K562 (cell line): ENCODE results near the gene LRRIQ4. TPM values are rescaled to one million over a fixed set of nuclear protein-coding genes. Genes with fewer than 3 reads are reported as not detected.

ENCODE experiments used
- ARID1B ChIP-seq: fragments of 450-650 bp; IDR thresholded peaks from 2 replicates; pipeline ENCODE4 v1.6.1; 2016; ENCODE audit warnings: antibody characterized with exemption, mild to moderate bottlenecking, inconsistent platforms
- CHAMP1 ChIP-seq: fragments of 450-650 bp; IDR thresholded peaks from 2 replicates; pipeline ENCODE4 v1.6.1; 2016; ENCODE audit warnings: mild to moderate bottlenecking
- DIDO1 ChIP-seq: fragments of 450-650 bp; IDR thresholded peaks from 2 replicates; pipeline ENCODE4 v1.6.1; 2016; ENCODE audit warnings: low read depth, missing biosample characterization, missing genetic modification characterization
- DMBX1 ChIP-seq: fragments of 250-450 bp; sonication (Bioruptor Pico); IDR thresholded peaks from 2 replicates; pipeline ENCODE4 v1.8.0; 2022; ENCODE audit warnings: inconsistent platforms, mild to moderate bottlenecking, moderate library complexity, borderline replicate concordance
- ESRRA ChIP-seq: fragments of 450-650 bp; IDR thresholded peaks from 2 replicates; pipeline ENCODE4 v1.6.1; 2014; ENCODE audit warnings: low read depth, mild to moderate bottlenecking, moderate library complexity, borderline replicate concordance
- ETS2 ChIP-seq: IDR thresholded peaks from 2 replicates; pipeline ENCODE4 v1.6.1; 2016; ENCODE audit warnings: borderline replicate concordance, missing genetic modification characterization, mild to moderate bottlenecking, moderate library complexity, missing compliant biosample characterization; ENCODE audit not compliant: poor library complexity, severe bottlenecking
- POLR2B ChIP-seq: fragments of 450-650 bp; IDR thresholded peaks from 2 replicates; pipeline ENCODE4 v1.6.1; 2018; ENCODE audit warnings: low read depth; ENCODE audit not compliant: partially characterized antibody
- THAP12 ChIP-seq: fragments of 250-450 bp; sonication (Bioruptor Pico); IDR thresholded peaks from 2 replicates; pipeline ENCODE4 v1.9.0; 2021; ENCODE audit warnings: mild to moderate bottlenecking, inconsistent platforms
- THRB ChIP-seq: fragments of 450-650 bp; formaldehyde crosslinking; conservative IDR thresholded peaks from 2 replicates; pipeline ENCODE4 v1.4.0; 2022; ENCODE audit warnings: mild to moderate bottlenecking, missing genetic modification characterization
- ZHX1 ChIP-seq: fragments of 150-350 bp; conservative IDR thresholded peaks from 2 replicates; pipeline ENCODE4 v1.6.1; 2014; ENCODE audit warnings: low read length
- ZNF212 ChIP-seq: fragments of 450-650 bp; formaldehyde crosslinking; IDR thresholded peaks from 2 replicates; pipeline ENCODE4 v1.4.0; 2020; ENCODE audit warnings: mild to moderate bottlenecking
- ZNF239 ChIP-seq: fragments of 250-450 bp; sonication (Bioruptor Pico); IDR thresholded peaks from 2 replicates; pipeline ENCODE4 v1.4.0; 2020; ENCODE audit warnings: mild to moderate bottlenecking
- polyA plus RNA-seq, 8 experiments: library from polyadenylated mRNA; depleted of rRNA in 4 of 8; stranded (reverse) in 5 of 8; unstranded in 3 of 8; fragments of >200 nt; fragmentation: Nextera tagmentation in 2 of 8; fragmentation: Illumina TruSeq in 1 of 8; extraction: Ambion mirVana in 2 of 8; extraction: Trizol in 1 of 8; gene quantifications; 2 replicates each; pipeline versions ENCODE4 v1.2.1 to v1.2.3, GENCODE V29; 2011 to 2014; ENCODE audit warnings: inconsistent platforms in 1 of 8, missing spikeins in 1 of 8
- total RNA-seq, 7 experiments: library from RNA; depleted of rRNA in 6 of 7; stranded (reverse); fragments of >200 nt in 6 of 7; fragmentation: Illumina TruSeq in 2 of 7; extraction: Trizol in 2 of 7; gene quantifications; 2 replicates each; pipeline versions ENCODE4 v1.2.1 to v1.2.3, GENCODE V29; 2011 to 2021; ENCODE audit warnings: low replicate concordance in 1 of 7
- TF ChIP-seq, protein P1 (sequence below): sonication (generic); formaldehyde crosslinking; IDR thresholded peaks from 2 replicates; pipeline ENCODE4 v1.8.0; 2022; ENCODE audit warnings: missing genetic modification reagents, mild to moderate bottlenecking, borderline replicate concordance
- TF ChIP-seq, protein P2 (sequence below): sonication (generic); IDR thresholded peaks from 2 replicates; pipeline ENCODE4 v1.6.1; 2016

Gene LRRIQ4
- total and polyA plus RNA-seq, 9 of the 15 experiments (the other 6 are each of a cell fraction or from before 2014, with no cell fraction given), result not detected

- TF ChIP-seq ESRRA, result peak; percentile 45; the same call in 1 of the 2 replicates
- no peak for TF ChIP-seq POLR2B
- no peak for TF ChIP-seq ETS2 (tag)
- no peak for TF ChIP-seq DMBX1 (CRISPR knock-in tag)
- TF ChIP-seq ARID1B, result peak; percentile 94
- TF ChIP-seq THAP12, result no peak
- no peak for TF ChIP-seq ZHX1
- TF ChIP-seq, protein P1, sequence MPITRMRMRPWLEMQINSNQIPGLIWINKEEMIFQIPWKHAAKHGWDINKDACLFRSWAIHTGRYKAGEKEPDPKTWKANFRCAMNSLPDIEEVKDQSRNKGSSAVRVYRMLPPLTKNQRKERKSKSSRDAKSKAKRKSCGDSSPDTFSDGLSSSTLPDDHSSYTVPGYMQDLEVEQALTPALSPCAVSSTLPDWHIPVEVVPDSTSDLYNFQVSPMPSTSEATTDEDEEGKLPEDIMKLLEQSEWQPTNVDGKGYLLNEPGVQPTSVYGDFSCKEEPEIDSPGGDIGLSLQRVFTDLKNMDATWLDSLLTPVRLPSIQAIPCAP (CRISPR knock-in tag), result no peak
- 0 out of 2 replicates have a peak, but pooled peaks have one; percentile 32 for TF ChIP-seq ZNF239 (CRISPR knock-in tag)
- TF ChIP-seq, protein P2, sequence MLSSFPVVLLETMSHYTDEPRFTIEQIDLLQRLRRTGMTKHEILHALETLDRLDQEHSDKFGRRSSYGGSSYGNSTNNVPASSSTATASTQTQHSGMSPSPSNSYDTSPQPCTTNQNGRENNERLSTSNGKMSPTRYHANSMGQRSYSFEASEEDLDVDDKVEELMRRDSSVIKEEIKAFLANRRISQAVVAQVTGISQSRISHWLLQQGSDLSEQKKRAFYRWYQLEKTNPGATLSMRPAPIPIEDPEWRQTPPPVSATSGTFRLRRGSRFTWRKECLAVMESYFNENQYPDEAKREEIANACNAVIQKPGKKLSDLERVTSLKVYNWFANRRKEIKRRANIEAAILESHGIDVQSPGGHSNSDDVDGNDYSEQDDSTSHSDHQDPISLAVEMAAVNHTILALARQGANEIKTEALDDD, result peak; percentile 92
- TF ChIP-seq CHAMP1, result peak; percentile 71; the same call in 1 of the 2 replicates
- TF ChIP-seq DIDO1, result no peak
- TF ChIP-seq ZNF212 (CRISPR knock-in tag), result no peak
- TF ChIP-seq THRB (CRISPR knock-in tag), result no peak
These were observed 31.3 kb upstream of the LRRIQ4 start (continued) for GRCh38 chr3:169781209-169781855.
